Lower lobe of right lung (tissue), 2 donors: Measurements from ENCODE around the gene DDX43. TPM values are rescaled to one million over a fixed set of nuclear protein-coding genes. Genes with fewer than 3 reads are reported as not detected.

ENCODE experiments used
- ATAC-seq, 2 donors: fragments of 200-7000 bp; cut with Tn5 transposase; one replicate each; pipeline ENCODE4 v1.9.1; 2020 to 2022; ENCODE audit warnings: mild to moderate bottlenecking in 2 of 2, moderate library complexity in 2 of 2
- DNase-seq: peaks from one replicate; pipeline ENCODE4 v3.0.0-alpha.2; 2020
- H3K27ac ChIP-seq: fragments of 200-600 bp; one replicate; pipeline ENCODE4 v1.8.0; 2022
- H3K27me3 ChIP-seq: fragments of 200-600 bp; one replicate; pipeline ENCODE4 v1.8.0; 2022; ENCODE audit warnings: low read depth
- H3K36me3 ChIP-seq: fragments of 200-600 bp; one replicate; pipeline ENCODE4 v1.8.0; 2022; ENCODE audit warnings: mild to moderate bottlenecking
- H3K4me1 ChIP-seq: fragments of 200-600 bp; one replicate; pipeline ENCODE4 v1.8.0; 2022
- H3K4me3 ChIP-seq: fragments of 200-600 bp; one replicate; pipeline ENCODE4 v1.8.0; 2022; ENCODE audit warnings: mild to moderate bottlenecking
- H3K9me3 ChIP-seq: fragments of 200-600 bp; one replicate; pipeline ENCODE4 v1.8.0; 2022
- intact Hi-C: fragments of 100-400 bp; cut with DNase I; formaldehyde crosslinking; loops from one replicate; pipeline ENCODE4 v1.11.0; 2022
- total RNA-seq: library from RNA; stranded (reverse); fragmentation: NEBNext Ultra II Directional; extraction: Animal tissue kit (Norgen Biotek cat#: 25700); gene quantifications from one replicate; pipeline ENCODE4 v1.2.1, GENCODE V29; 2021
- TF ChIP-seq, protein P1 (sequence below): fragments of 200-600 bp; IDR thresholded peaks from one replicate; pipeline ENCODE4 v1.8.0; 2022; ENCODE audit warnings: antibody characterized with exemption, mild to moderate bottlenecking
- donor health status: DM: no; HTN: yes; CAD: no; lungs with severe emphysema.

DDX43 gene
- total RNA-seq, 1 donor from 2014 or later = 1.9 TPM

- Histone ChIP-seq H3K4me3 (no peak overlapping the region), H3K9me3 (no peaks in the 10 kb centered on the region), H3K4me1 (no peaks in the 10 kb centered on the region), H3K27ac (no peak overlapping the region), H3K36me3 (peaks cover 17% of the 10 kb centered on the region), H3K27me3 (no peaks in the 10 kb centered on the region)
- TF ChIP-seq, protein P1, sequence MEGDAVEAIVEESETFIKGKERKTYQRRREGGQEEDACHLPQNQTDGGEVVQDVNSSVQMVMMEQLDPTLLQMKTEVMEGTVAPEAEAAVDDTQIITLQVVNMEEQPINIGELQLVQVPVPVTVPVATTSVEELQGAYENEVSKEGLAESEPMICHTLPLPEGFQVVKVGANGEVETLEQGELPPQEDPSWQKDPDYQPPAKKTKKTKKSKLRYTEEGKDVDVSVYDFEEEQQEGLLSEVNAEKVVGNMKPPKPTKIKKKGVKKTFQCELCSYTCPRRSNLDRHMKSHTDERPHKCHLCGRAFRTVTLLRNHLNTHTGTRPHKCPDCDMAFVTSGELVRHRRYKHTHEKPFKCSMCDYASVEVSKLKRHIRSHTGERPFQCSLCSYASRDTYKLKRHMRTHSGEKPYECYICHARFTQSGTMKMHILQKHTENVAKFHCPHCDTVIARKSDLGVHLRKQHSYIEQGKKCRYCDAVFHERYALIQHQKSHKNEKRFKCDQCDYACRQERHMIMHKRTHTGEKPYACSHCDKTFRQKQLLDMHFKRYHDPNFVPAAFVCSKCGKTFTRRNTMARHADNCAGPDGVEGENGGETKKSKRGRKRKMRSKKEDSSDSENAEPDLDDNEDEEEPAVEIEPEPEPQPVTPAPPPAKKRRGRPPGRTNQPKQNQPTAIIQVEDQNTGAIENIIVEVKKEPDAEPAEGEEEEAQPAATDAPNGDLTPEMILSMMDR = no peak
- no peak for ATAC-seq
- intact Hi-C loops = no loop called here
- DNase-seq = no peak
These were observed 18.5 kb downstream of the DDX43 start for GRCh38 chr6:73413102-73413501.

DNA sequence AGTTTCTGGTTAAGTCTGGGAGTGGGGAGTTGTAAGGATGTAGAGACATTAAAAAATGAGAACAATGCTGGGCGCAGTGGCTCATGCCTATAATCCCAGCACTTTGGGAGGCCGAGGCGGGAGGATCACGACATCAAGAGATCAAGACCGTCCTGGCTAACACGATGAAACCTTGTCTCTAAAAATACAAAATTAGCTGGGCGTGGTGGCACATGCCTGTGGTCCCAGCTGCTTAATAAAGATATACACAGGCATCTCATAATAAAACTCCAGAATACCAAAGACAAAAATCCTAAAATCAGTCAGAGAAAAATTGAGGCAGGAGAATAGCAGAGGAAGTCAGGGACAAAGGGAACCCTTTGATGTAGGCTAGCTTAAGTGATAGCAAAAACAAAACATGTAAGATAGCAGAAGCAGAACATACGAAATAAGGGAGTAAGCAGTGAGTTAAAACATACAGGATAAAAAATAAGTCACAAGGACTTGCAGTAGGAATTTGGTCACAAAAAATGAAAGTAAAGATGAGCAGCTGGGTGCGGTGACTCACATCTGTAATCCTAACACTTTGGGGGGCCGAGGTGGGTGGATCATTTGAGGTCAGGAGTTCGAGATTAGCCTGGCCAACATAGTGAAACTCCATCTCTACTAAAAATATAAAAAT lies 23.6 kb downstream of the DDX43 start:
- TF ChIP-seq, protein P1 = no peak
- ATAC-seq (no peak), DNase-seq (no peak)
- Histone ChIP-seq H3K9me3 (no peaks in the 10 kb centered on the region), H3K27me3 (no peaks in the 10 kb centered on the region), H3K4me3 (no peak overlapping the region), H3K36me3 (peaks cover 34% of the 10 kb centered on the region), H3K27ac (no peak overlapping the region), H3K4me1 (peaks cover 8% of the 10 kb centered on the region)
- intact Hi-C loops = no loop called here

DNA sequence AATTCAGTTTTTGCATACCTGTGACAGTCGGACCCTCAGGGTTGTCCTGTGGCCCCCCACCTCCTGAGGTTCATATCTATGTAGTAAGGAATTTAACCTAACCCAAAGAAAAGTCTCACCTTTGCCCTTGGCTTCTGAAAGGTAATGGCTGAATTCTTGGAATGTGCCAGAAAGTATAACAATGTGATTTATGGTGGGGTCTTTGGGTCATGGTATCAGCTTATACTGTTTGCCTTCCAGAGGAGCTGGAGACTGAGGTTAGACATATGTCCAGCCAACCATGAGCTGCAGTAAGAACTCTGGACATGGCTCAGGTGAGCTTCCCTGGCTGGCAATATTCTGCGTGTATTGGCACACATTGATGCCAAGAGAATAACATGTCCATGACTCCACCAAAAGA lies 26.9 kb downstream of the DDX43 start:
- Histone ChIP-seq H3K4me3 (no peak overlapping the region), H3K9me3 (no peaks in the 10 kb centered on the region), H3K27ac (no peak overlapping the region), H3K27me3 (no peaks in the 10 kb centered on the region), H3K36me3 (peaks cover 45% of the 10 kb centered on the region), H3K4me1 (peaks cover 8% of the 10 kb centered on the region)
- TF ChIP-seq, protein P1 = no peak
- intact Hi-C loops = no loop called here
- ATAC-seq (no peak), DNase-seq (no peak)

DNA sequence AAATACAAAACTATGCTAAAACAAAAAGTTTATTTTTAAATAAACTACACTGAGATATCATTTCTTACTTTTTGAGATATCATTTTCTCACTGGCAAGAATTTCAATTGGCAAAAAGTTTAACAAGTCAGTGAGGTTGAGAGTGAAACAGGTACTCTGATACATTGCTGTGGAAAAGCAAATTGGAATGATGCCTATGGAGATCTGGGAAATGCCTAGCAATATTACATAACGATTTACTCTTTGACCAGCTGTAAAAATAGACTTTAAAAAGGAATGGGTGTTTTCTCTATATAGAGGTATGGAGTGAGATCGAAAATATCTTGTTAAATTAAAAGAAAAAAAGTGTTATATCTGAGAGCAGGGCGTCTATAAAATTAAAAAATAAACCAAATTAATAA lies 40.6 kb downstream of the DDX43 start:
- TF ChIP-seq, protein P1 = no peak
- Histone ChIP-seq H3K27ac (no peak overlapping the region), H3K4me1 (no peaks in the 10 kb centered on the region), H3K36me3 (peaks cover 79% of the 10 kb centered on the region), H3K27me3 (no peaks in the 10 kb centered on the region), H3K9me3 (no peaks in the 10 kb centered on the region), H3K4me3 (no peak overlapping the region)
- intact Hi-C loops = no loop called here
- DNase-seq = no peak
- ATAC-seq = no peak

GRCh38 chr6:73443555-73443954 lies 48.9 kb downstream of the DDX43 start:
- DNase-seq = no peak
- TF ChIP-seq, protein P1 = no peak
- Histone ChIP-seq H3K4me1 (no peaks in the 10 kb centered on the region), H3K27me3 (no peaks in the 10 kb centered on the region), H3K36me3 (peaks cover 55% of the 10 kb centered on the region), H3K9me3 (no peaks in the 10 kb centered on the region), H3K4me3 (no peak overlapping the region), H3K27ac (no peak overlapping the region)
- ATAC-seq = no peak
- intact Hi-C loops = no loop called here
